Bronchus fibroblast of lung (primary cell): ENCODE results near the gene RTL1. TPM values are rescaled to one million over a fixed set of nuclear protein-coding genes. Genes with fewer than 3 reads are reported as not detected.

ENCODE experiments used
- total RNA-seq: library from RNA; depleted of rRNA; stranded (reverse); fragments of >200 nt; gene quantifications from 2 replicates; pipeline ENCODE4 v1.2.3, GENCODE V29; 2015

RTL1 gene
- not detected in 2 replicates for total RNA-seq

GRCh38 chr14:100903672-100904185 lies at the start of gene RTL1:
TSS of gene RTL1 (minus strand) at chr14:100903722. CDS start at chr14:100884788, 18,934 bp downstream.

Other genes with a start within 250 kb of the RTL1 start
- gene DLK1, start 176.8 kb downstream of the RTL1 start, total RNA-seq = 0.15 and 0.34 TPM in 2 replicates
- gene MEG3, start 77.6 kb downstream of the RTL1 start, total RNA-seq = 77.0 and 82.7 TPM in 2 replicates